Panc1 (cell line): ENCODE data around the gene EEF1A2. TPM values are rescaled to one million over a fixed set of nuclear protein-coding genes. Genes with fewer than 3 reads are reported as not detected.

Source experiments
- ATAC-seq: fragments of 200-7000 bp; cut with Tn5 transposase; 2 replicates; pipeline ENCODE4 v1.9.1; 2020; ENCODE audit warnings: mild to moderate bottlenecking, moderate library complexity
- BruUV-seq: library from RNA; stranded (reverse); fragments of 400-500 nt; replicated peaks from 2 replicates; lab custom pipeline; 2021; lab: Mats Ljungman, UMichigan
- CTCF ChIA-PET: fragments of 300-600 bp; sonication (Branson Sonifier 250); formaldehyde crosslinking; loops from one replicate; lab custom pipeline; 2022; ENCODE audit warnings: antibody characterized with exemption; lab: Charles Lee
- POLR2A ChIA-PET: fragments of 300-600 bp; sonication (Branson Sonifier 250); formaldehyde crosslinking; loops from one replicate; lab custom pipeline; 2022; ENCODE audit warnings: antibody characterized with exemption; lab: Charles Lee
- DNase-seq: peaks from one replicate; pipeline ENCODE4 v3.0.0-alpha.2; 2010; ENCODE audit warnings: low read depth, low spot score
- H3K27ac ChIP-seq: 2 replicates; pipeline ENCODE4 v1.5.1; 2011; ENCODE audit warnings: mild to moderate bottlenecking, low read length, inconsistent platforms
- H3K27me3 ChIP-seq: fragments of 200-500 bp; sonication (Bioruptor generic); 2 replicates; pipeline ENCODE4 v1.6.0; 2014; ENCODE audit warnings: low read length, inconsistent platforms; ENCODE audit not compliant: control insufficient read depth, insufficient read depth
- H3K36me3 ChIP-seq: fragments of 200-500 bp; sonication (Bioruptor generic); 2 replicates; pipeline ENCODE4 v1.5.1; 2014; ENCODE audit warnings: inconsistent platforms, mild to moderate bottlenecking, low read length, moderate library complexity; ENCODE audit not compliant: control insufficient read depth, insufficient read depth
- H3K4me1 ChIP-seq: 2 replicates; pipeline ENCODE4 v1.5.1; 2011; ENCODE audit warnings: inconsistent platforms, mild to moderate bottlenecking, low read length, moderate library complexity; ENCODE audit not compliant: control insufficient read depth, insufficient read depth
- H3K4me3 ChIP-seq, 2 experiments: 2 replicates each; pipeline ENCODE4 v1.5.1; 2011 to 2012; ENCODE audit warnings: low read depth in 2 of 2, low read length in 2 of 2, mild to moderate bottlenecking in 2 of 2, inconsistent platforms in 1 of 2, moderate library complexity in 1 of 2
- H3K9me3 ChIP-seq: fragments of 200-500 bp; sonication (Bioruptor generic); 2 replicates; pipeline ENCODE4 v1.5.1; 2014; ENCODE audit warnings: low read depth, mild to moderate bottlenecking, inconsistent platforms, low read length, moderate library complexity; ENCODE audit not compliant: control insufficient read depth, insufficient read depth
- CTCF ChIP-seq: fragments of 450-650 bp; IDR thresholded peaks from 2 replicates; pipeline ENCODE4 v1.5.1; 2017; ENCODE audit warnings: mild to moderate bottlenecking
- POLR2AphosphoS5 ChIP-seq: IDR thresholded peaks from 2 replicates; pipeline ENCODE4 v1.6.1; 2012; ENCODE audit warnings: mild to moderate bottlenecking, low read depth, low read length, moderate library complexity
- REST ChIP-seq, 2 experiments: IDR thresholded peaks; 2 replicates each; pipeline ENCODE4 v1.6.1; 2011 to 2012; ENCODE audit warnings: low read depth in 2 of 2, control low read depth in 1 of 2, low read length in 1 of 2, mild to moderate bottlenecking in 1 of 2, moderate library complexity in 1 of 2; ENCODE audit not compliant: insufficient read depth in 1 of 2
- SIN3A ChIP-seq: IDR thresholded peaks from 2 replicates; pipeline ENCODE4 v1.6.1; 2012; ENCODE audit warnings: low read depth, mild to moderate bottlenecking, low read length, moderate library complexity, borderline replicate concordance; ENCODE audit not compliant: insufficient read depth
- TCF7L2 ChIP-seq: IDR thresholded peaks from 2 replicates; pipeline ENCODE4 v1.6.1; 2011; ENCODE audit warnings: mild to moderate bottlenecking, low read depth, low read length, inconsistent platforms
- in situ Hi-C: cut with HindIII; loops from 2 replicates; pipeline ENCODE4 v1.10.0; 2016; ENCODE audit warnings: low sequenced_read_pairs, low pct_unique_long_range_greater_than_20kb
- intact Hi-C: fragments of 100-400 bp; cut with micrococcal nuclease; formaldehyde crosslinking; loops from one replicate; pipeline ENCODE4 v1.10.0; 2022; ENCODE audit not compliant: unreplicated experiment
- total RNA-seq: library from RNA; stranded (reverse); gene quantifications from one replicate; pipeline ENCODE4 v1.2.1, GENCODE V29; 2021; ENCODE audit not compliant: unreplicated experiment

Gene EEF1A2
- total RNA-seq, 1 experiment from 2014 or later, result 178 TPM

GRCh38 chr20:63457737-63458136, 41.1 kb downstream of the EEF1A2 start:
- Histone ChIP-seq H3K9me3 (no peaks in the 10 kb centered on the region), H3K4me1 (peaks cover 29% of the 10 kb centered on the region), H3K27me3 (no peaks in the 10 kb centered on the region), H3K36me3 (no peaks in the 10 kb centered on the region), H3K4me3 (no peak overlapping the region), H3K27ac (no peak overlapping the region)
- ChIA-PET POLR2A (no interaction called here), CTCF (interaction anchor here (0.6 kb wide), 1 partner anchor 12 kb away, joined by 3 read pairs; no protein-coding TSS in a partner anchor)
- in situ Hi-C loops (no loop called here), intact Hi-C loops (no loop called here)
- no peak for DNase-seq
- TF ChIP-seq SIN3A (no peak), REST (IDR thresholded peaks at IDR 0.05; ENCODE audit: insufficient read depth in 1 of 2, low read depth in 2 of 2, low read length in 1 of 2) (peak; percentile 69 to 85)
- no TSS peak for BruUV-seq
- peak; percentile 37; the same call in 1 of the 2 replicates for ATAC-seq

GRCh38 chr20:63456429-63457284, 42.2 kb downstream of the EEF1A2 start:
- no peak overlapping the region for H3K27ac ChIP-seq
- no TSS peak for BruUV-seq
- TF ChIP-seq TCF7L2 (no peak), REST (IDR thresholded peaks at IDR 0.05; ENCODE audit: insufficient read depth in 1 of 2, low read depth in 2 of 2, low read length in 1 of 2) (no peak), SIN3A (no peak)
- no peak for DNase-seq
- no peaks in the 10 kb centered on the region for H3K36me3 ChIP-seq
- 0 out of 2 replicates have a peak, but pooled peaks have one; percentile 10 for ATAC-seq
- H3K4me3 ChIP-seq, result no peak overlapping the region
- ChIA-PET CTCF (interaction anchor here (0.6 kb wide), 1 partner anchor 13 kb away, joined by 3 read pairs; no protein-coding TSS in a partner anchor), POLR2A (no interaction called here)
- no peaks in the 10 kb centered on the region for H3K9me3 ChIP-seq
- H3K4me1 ChIP-seq, result peaks cover 29% of the 10 kb centered on the region
- no peaks in the 10 kb centered on the region for H3K27me3 ChIP-seq
- in situ Hi-C loops (no loop called here), intact Hi-C loops (no loop called here)

- in situ Hi-C loops, result no loop called here
- ChIA-PET CTCF (no interaction called here), POLR2A (no interaction called here)
- BruUV-seq, result no TSS peak
- no peak for DNase-seq
- H3K4me3 ChIP-seq, result no peak overlapping the region
- no peak overlapping the region for H3K27ac ChIP-seq
- H3K27me3 ChIP-seq, result no peaks in the 10 kb centered on the region
- no peak for ATAC-seq
- intact Hi-C loops, result no loop called here
- TF ChIP-seq REST (IDR thresholded peaks at IDR 0.05; ENCODE audit: insufficient read depth in 1 of 2, low read depth in 2 of 2, low read length in 1 of 2) (no peak), SIN3A (no peak), CTCF (no peak), POLR2AphosphoS5 (no peak), TCF7L2 (no peak)
- H3K4me1 ChIP-seq, result peaks cover 29% of the 10 kb centered on the region
- H3K9me3 ChIP-seq, result no peaks in the 10 kb centered on the region
- H3K36me3 ChIP-seq, result no peaks in the 10 kb centered on the region
Observed at GRCh38 chr20:63455568-63455859, 43.4 kb downstream of the EEF1A2 start.
